Esophagus squamous epithelium (tissue), 4 donors: Measurements from ENCODE around the gene PSMD13.

ENCODE experiments used
- CTCF ChIP-seq, 6 experiments: fragments of 450-650 bp in 4 of 6; fragments of 200-600 bp in 2 of 6; sonication (generic) in 2 of 6; IDR thresholded peaks; one replicate each; pipeline ENCODE4 v1.5.1; 2016 to 2019; ENCODE audit warnings: antibody characterized with exemption in 6 of 6, mild to moderate bottlenecking in 4 of 6, moderate library complexity in 4 of 6
- POLR2A ChIP-seq, 4 donors: fragments of 450-650 bp; IDR thresholded peaks; one replicate each; pipeline ENCODE4 v1.6.1; 2017; ENCODE audit warnings: antibody characterized with exemption in 4 of 4, mild to moderate bottlenecking in 4 of 4, moderate library complexity in 3 of 4

GRCh38 chr11:266676-267439 is 30.1 kb downstream of the PSMD13 start:
- TF ChIP-seq CTCF (IDR thresholded peaks at IDR 0.05) (no peak), POLR2A (IDR thresholded peaks at IDR 0.05) (no peak)
